GM19099 (cell line): ENCODE data around the gene ISG15.

Experiments used
- POLR2A ChIP-seq: IDR thresholded peaks from 3 replicates; pipeline ENCODE4 v1.6.1; 2011; ENCODE audit warnings: low read depth; ENCODE audit not compliant: insufficient read length; ENCODE audit errors: extremely low read depth

Gene ISG15

DNA sequence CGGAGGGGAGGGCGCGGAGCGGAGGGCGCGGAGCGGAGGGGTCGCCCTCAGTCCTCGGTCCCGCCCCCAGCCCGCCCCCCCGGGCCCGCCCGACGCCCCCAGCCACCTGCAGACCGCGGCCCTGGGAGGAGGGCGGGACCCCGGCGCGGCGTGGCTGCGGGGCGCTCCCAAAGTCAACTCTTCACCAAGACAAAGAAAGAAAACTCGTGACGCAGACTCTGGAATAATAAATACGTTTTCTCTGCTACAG is 14.6 kb upstream of the ISG15 start:
- TF ChIP-seq POLR2A, result no peak

DNA sequence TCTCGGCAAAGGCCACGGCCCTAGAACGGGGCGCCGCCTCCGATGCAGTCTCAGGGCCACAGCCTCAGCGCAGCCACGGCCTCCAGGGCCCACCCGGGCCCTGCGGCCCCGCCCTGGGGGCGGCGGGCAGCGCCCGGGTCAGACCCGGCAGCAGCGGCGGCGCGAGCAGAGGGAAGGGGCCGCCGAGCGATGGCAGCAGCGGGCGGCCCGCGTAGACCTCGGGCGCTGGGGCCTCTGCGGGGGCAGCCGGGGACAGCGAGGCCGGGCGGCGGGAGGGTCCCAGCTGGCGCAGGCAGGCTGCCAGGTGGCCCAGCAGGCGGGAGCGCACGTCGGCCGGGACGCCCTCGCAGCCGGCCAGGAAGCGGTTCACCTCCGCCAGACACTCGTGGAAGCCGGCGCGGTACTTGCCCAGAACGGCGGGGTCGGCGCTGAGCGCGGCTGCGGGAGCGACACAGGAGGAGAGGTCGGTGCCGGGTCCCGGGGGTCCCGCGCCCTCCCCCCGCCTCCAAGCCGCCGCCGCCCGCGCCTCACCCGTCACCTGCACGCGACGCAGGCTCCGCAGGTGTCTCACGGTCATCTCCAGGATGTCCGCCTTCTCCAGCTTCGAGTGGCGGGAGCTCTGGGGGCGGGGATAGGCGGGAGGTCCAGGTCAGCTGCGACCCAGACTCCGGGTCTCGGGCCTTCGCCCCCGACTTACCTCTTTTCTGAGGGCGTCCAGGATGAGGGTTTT is 14.1 kb upstream of the ISG15 start:
- no peak for TF ChIP-seq POLR2A

DNA sequence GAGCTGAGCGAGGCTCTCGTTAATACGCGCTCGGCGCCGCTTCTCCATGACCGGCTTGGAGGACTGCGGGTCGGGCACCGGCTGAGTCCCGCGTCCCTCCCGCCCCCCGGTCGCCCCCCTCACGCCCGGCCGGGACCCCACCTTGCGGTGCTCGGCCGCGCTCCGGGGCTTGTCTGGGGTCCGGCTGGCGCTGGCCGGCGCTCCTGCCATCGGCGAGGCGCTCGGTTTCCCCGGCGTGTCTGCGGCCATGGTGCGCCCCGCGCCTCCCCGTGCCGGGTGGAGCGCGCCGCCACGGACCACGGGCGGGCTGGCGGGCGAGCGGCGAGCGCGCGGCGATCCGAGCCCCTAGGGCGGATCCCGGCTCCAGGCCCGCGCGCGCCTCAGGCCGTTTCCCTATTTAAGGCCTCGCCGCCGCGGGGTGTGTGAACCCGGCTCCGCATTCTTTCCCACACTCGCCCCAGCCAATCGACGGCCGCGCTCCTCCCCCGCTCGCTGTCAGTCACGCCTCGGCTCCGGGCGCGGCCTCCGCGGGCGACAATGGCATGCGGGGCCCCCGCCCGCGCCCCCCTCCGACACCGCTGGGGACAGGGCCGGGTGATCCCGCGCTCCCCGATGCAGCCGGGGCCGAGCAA is 13.5 kb upstream of the ISG15 start, which contains the start of gene HES4:
Gene HES4 (minus strand): TSS at position 373 of the 632 bp plus-strand sequence. CDS start 124 bp downstream, at position 249.
- TF ChIP-seq POLR2A, result peak; percentile 57

DNA sequence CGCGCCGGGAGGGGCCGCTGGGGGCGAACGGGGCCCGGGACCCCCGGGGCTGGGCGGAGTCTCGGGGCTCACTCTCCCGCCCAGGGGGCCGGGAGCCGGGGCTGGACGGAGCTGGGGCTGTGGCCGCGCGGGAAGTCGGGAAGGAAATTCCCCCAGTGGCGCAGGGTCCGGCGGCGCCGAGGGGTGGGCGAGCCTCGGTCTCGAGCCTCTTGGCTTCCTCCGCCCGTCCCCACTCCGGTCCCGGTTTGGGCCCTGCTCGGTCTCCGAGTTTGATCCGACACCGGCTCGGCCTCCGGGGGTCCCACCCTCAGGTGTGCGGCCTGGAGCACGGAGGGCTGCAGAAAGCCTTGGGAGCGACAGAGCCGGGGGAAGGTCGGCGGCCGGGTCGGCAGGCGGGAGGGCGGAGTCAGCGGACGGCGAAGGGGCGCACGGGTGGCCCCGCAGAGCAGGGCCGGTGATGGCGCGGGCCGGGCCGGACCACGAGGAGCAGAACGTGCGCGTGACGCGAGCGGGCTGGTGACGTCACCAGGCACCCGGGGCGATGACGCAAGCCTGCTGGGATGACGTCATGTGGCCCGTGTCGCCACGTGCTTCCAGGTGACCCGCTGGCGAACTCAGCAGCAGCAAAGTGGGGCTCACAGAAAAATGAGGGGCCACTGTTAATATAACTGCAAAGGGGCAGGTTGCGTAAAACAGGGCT is 12.8 kb upstream of the ISG15 start:
- no peak for TF ChIP-seq POLR2A

DNA sequence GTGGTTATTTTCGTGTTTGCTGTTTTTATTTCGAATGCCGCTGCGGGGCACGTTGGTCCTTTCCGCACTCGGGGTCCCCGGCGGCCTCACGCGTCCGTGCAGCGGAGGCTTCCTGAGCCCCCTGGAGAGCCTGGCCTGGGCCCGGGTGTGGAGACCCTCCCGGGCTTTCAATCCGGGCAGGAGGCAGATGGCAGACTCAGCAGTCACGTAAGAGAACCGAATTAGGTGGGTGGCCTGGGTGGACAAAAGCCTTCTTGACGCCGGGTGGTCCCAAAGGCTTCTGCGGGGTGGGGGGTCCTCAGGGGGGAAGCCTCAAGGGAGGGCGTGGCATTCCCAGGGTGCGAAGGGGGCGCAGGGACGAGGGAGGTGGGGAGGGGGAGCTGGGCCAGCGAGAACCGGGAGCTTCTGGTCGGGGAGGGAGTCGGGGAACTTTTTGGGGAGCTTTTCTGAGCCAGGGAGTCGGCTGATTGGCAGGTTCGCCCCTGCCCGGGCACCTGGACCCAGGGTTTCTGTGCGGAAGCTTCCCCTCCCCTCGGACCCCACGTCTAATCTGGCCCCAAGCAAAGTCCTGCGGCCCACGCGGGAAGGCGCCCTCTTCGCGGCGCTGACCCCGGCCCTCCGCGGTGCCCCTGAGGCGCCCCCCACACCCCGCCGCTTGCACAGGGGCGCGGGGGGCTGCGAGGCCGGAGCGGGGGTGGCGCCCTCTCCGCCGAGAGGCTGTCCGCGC is 12.1 kb upstream of the ISG15 start:
- TF ChIP-seq POLR2A, result no peak

DNA sequence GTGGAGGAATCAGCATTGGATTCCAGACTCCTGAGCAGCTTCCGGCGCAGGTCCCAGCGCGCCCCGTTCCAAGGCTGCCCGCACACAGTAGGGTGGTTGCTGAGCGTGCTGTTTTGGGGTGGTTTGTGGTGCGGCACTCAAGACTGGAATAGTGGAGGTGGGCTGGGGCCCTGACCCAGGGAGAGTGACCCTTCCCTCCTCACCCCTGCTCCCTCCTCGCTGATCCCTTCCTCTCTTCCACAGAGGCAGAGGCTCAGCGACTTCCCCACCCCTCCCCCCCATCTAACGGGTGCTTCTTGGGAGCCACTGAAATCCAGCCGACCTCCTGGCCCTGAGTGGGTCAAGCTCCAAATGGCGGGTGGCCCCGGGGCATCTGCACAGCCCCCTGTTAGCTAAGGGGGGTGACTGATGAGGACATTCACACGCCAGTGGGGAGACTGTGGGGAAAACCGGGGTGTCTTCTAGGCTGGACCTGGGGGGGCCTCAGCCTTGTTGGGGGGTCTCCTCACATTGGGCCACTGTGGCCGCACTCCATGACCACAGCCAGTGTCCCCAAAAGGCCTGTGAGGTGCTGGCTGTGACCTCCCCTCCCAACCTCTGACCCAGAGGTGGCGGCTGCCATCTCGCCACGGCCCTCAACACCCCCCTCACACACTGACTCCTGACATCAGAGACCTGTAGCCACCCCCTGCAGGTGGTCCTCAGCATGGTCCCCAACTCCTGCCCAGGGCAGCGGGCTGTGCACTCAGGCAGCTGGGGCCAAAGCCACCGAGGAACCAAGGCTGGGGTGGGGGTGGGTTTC is 9.5 kb upstream of the ISG15 start:
- no peak for TF ChIP-seq POLR2A

DNA sequence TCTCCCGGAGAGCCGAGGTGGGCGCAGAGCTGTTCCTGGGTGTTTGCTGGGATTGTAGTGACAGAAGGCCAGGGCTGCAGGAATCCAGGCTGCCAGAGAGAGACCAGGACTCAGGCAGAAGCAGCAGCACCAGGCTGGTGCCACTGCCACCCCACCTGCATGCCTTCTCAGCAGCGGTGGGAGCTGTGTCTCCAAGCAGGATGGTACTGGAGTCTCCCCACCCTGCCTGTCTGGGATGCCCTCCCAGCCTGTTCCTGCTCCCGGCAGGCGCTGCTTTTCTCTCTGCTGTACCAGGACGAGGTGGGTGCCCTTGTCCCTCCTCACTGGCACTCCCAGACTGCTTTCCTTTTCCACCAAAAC is 8.9 kb upstream of the ISG15 start:
- no peak for TF ChIP-seq POLR2A

DNA sequence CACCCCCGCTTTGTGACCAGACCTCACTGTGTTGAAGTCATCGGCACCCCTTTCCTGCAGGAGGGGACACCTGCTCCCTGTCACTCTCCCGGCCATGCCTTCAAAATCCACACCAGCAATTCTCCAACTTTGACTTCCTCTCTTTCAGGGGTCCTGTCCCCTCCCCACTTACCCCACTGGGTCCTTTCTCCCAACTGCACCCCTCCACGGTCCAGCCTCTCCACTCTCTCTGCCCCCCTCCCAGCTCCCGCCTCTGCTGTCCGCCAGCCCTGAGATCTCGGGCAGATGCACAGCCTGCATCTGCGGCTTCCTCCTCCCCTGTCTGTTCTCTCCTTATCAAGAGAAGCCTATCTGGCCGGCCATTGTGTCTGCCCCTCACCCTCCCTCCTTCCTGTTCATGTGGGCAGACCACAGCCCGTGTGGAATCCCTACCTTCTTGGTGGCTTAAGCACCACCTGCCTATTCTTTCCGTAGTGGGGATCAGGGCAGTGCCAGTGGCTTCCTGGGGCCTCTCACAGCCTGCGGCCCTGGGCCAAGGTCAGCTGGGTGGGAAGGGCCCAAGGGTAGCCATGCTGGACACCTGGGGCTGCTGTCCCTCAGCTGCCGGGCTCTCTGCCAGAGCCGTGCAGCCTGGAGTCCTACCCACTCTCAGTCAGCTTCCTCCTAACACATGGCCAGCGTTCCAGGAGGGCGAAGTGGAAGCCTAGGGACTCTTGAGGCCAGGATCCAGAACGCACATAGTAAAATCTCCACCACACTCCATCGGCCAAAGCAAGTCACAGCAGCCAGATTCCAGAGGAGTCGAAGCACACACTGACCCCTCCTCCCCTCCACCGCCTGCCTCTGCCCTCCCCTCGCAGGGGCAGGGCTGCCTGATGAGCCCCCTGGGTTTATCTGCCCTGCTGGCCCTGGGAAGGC is 8.3 kb upstream of the ISG15 start:
- no peak for TF ChIP-seq POLR2A

DNA sequence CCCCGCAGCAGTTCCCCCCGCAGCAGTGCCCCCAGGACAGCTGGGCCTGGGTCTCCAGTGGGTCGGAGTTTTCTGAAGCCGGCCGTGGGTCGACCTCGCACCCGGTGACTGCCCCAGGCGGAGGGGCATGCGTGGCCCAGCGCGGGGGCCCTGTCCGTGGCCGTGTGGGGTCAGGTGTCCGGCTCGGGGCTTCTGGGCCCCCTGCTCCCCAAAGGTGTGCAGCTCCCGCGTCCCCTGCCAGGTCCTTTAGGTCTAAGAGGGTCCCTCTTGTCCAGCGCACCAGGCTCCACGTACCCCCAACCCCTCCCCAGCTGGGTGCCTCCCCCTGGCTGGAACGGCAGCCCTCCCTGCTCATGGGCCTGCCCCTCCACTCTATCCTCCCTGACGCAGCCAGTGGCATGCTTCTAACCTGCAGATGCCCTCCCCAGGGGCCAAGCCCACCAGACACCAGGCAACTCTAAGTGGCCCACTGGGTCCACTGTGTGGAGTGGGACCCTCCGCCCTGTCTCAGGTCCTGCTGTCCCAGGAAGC is 7.5 kb upstream of the ISG15 start:
- TF ChIP-seq POLR2A, result no peak

DNA sequence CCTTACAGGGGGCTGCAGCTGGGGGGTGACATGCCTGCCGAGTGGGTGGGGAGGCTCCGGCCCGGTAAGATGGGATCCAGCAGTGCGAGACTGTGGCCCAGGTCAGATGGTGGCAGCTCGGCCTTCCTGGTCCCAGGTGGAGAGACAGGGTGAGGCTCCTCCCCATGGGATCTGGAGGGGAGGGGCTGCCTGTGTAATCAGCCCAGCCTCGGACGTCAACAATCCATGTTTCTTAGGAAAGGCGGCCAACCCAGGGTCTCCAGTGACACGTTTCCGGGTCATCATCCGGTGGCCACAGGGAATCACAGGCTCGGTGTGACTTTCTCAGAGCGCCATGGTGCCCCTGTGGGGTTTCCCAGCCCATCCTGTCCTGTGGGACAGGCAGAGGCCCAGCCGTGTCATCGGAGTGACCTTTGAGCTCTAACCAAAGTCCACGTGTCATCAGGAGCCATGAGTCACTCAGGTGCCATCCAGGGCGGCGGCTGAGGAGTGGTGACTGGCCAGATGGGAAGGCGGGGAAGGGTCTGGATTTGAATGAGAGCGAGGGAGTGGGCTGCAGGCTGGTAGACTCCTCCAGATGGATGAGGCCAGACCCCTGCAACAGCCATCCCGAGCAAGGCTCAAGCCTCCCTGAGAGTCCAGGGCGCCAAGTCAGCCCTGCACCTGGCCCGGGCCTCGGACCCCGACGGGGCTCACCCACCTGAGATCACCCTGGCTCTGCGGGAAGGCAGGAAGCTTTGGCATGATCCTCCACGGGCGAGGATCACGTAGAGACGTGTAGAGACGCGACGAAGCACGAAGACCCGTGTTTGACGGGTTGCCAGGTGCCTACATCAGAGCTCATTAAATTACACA is 6.8 kb upstream of the ISG15 start:
- no peak for TF ChIP-seq POLR2A

DNA sequence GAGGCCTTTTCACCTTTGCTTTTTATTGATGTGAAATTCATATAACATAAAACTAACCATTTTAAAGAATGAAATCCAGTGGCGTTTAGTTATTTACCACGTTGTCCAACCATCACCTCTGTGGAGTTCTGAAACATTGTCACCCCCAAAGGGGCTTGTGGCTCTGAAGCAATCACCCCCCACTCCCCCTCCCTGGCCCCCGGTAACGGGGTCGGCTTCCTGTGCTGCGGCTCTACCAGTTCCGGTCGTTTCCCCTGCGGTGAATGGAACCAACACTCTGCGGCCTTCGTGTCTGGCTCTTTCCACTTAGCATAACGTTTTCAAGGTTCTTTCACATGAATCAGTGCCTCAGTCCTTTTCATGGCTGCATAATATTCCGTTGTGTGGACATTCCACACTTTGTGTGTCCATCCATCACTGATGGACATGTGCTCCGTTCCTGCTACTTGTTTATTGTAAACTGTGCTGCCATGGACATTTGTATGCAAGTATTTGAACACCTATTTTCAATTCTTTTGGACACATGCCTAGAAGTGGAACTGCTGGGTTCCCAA is 1.8 kb upstream of the ISG15 start:
- TF ChIP-seq POLR2A, result no peak

DNA sequence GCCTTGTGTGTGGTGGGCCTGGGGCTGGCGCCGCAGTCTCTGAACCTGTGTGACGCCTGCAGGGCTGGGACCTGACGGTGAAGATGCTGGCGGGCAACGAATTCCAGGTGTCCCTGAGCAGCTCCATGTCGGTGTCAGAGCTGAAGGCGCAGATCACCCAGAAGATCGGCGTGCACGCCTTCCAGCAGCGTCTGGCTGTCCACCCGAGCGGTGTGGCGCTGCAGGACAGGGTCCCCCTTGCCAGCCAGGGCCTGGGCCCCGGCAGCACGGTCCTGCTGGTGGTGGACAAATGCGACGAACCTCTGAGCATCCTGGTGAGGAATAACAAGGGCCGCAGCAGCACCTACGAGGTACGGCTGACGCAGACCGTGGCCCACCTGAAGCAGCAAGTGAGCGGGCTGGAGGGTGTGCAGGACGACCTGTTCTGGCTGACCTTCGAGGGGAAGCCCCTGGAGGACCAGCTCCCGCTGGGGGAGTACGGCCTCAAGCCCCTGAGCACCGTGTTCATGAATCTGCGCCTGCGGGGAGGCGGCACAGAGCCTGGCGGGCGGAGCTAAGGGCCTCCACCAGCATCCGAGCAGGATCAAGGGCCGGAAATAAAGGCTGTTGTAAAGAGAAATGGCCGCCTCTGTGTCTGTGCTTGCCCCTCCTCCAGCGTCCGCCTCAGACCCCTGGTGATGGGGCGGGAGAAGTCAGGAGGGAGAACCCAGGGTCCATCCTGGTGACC is 788 bp downstream of the ISG15 start:
- TF ChIP-seq POLR2A, result peak; percentile 46
